GM12878 (cell line): ENCODE data around the gene CCN6.

ENCODE experiments used
- BACH1 ChIP-seq: fragments of 450-650 bp; IDR thresholded peaks from 2 replicates; pipeline ENCODE4 v1.6.1; 2017; ENCODE audit warnings: mild to moderate bottlenecking, borderline replicate concordance
- CHD1 ChIP-seq: IDR thresholded peaks from 2 replicates; pipeline ENCODE4 v1.6.1; 2012; ENCODE audit warnings: low read depth, low read length, improper control_type of control experiment
- FOXK2 ChIP-seq: fragments of 450-650 bp; IDR thresholded peaks from 2 replicates; pipeline ENCODE4 v1.6.1; 2017; ENCODE audit warnings: mild to moderate bottlenecking, moderate library complexity
- POLR2A ChIP-seq: IDR thresholded peaks from 2 replicates; pipeline ENCODE4 v1.6.1; 2011; ENCODE audit warnings: low read depth, mild to moderate bottlenecking, low read length
- RFX5 ChIP-seq: IDR thresholded peaks from 2 replicates; pipeline ENCODE4 v1.6.1; 2011; ENCODE audit warnings: low read depth, low read length, improper control_type of control experiment
- SMC3 ChIP-seq: IDR thresholded peaks from 2 replicates; pipeline ENCODE4 v1.6.1; 2011; ENCODE audit warnings: low read length, improper control_type of control experiment, borderline replicate concordance
- SP1 ChIP-seq: IDR thresholded peaks from one replicate; pipeline ENCODE4 v1.6.1; 2011; ENCODE audit warnings: low read depth, low read length
- SREBF1 ChIP-seq: IDR thresholded peaks from 2 replicates; pipeline ENCODE4 v1.6.1; 2012; ENCODE audit warnings: mild to moderate bottlenecking, low read length
- TCF12 ChIP-seq: IDR thresholded peaks from 2 replicates; pipeline ENCODE4 v1.6.1; 2011; ENCODE audit warnings: low read depth, mild to moderate bottlenecking, low read length
- TF ChIP-seq, protein P1 (sequence below), 3 experiments: IDR thresholded peaks in 2 of 3; conservative IDR thresholded peaks in 1 of 3; 2 replicates each; pipeline ENCODE4 v1.5.1; 2011; ENCODE audit warnings: low read depth in 3 of 3, low read length in 3 of 3, mild to moderate bottlenecking in 3 of 3, control low read depth in 2 of 3, moderate library complexity in 2 of 3, inconsistent platforms in 1 of 3, mixed read lengths in 1 of 3; ENCODE audit not compliant: control insufficient read depth in 2 of 3, insufficient read depth in 1 of 3; ENCODE audit errors: extremely low read depth in 1 of 3
- TF ChIP-seq, protein P2 (sequence below): IDR thresholded peaks from 2 replicates; pipeline ENCODE4 v1.6.1; 2011; ENCODE audit warnings: borderline replicate concordance, low read depth, mild to moderate bottlenecking, moderate library complexity, mixed read lengths, low read length; ENCODE audit not compliant: insufficient read depth; ENCODE audit errors: extremely low read length

DNA sequence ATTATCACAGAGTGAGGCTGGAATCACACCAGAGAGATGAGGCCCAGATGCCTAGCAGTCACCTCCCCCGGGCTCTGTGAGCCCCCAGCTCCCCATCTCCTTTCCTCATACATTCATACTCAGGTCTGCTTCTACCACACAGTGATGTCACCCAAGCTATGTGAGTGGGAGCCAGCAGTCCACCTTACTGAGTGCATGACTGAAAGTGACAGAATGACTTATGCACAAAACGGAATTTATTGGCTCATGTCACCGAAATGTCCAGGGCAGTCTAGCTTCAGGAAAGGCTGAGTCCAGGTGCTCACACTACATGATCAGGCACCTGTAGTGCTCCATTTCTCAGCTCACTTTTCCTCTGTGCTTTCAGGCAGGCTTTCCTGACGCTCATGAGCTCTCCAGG is 36.7 kb upstream of the CCN6 start:
- TF ChIP-seq, protein P1, sequence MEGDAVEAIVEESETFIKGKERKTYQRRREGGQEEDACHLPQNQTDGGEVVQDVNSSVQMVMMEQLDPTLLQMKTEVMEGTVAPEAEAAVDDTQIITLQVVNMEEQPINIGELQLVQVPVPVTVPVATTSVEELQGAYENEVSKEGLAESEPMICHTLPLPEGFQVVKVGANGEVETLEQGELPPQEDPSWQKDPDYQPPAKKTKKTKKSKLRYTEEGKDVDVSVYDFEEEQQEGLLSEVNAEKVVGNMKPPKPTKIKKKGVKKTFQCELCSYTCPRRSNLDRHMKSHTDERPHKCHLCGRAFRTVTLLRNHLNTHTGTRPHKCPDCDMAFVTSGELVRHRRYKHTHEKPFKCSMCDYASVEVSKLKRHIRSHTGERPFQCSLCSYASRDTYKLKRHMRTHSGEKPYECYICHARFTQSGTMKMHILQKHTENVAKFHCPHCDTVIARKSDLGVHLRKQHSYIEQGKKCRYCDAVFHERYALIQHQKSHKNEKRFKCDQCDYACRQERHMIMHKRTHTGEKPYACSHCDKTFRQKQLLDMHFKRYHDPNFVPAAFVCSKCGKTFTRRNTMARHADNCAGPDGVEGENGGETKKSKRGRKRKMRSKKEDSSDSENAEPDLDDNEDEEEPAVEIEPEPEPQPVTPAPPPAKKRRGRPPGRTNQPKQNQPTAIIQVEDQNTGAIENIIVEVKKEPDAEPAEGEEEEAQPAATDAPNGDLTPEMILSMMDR (IDR thresholded peaks at IDR 0.05 in 2 of 3, conservative IDR thresholded peaks at IDR 0.05 in 1 of 3; ENCODE audit: control insufficient read depth in 2 of 3, extremely low read depth in 1 of 3, insufficient read depth in 1 of 3, low read depth in 3 of 3, low read length in 3 of 3): no peak
- TF ChIP-seq SMC3 (no peak), CHD1 (no peak), POLR2A (no peak), BACH1 (no peak), TCF12 (no peak), RFX5 (no peak), SREBF1 (no peak), SP1 (no peak), FOXK2 (no peak)
- TF ChIP-seq, protein P2, sequence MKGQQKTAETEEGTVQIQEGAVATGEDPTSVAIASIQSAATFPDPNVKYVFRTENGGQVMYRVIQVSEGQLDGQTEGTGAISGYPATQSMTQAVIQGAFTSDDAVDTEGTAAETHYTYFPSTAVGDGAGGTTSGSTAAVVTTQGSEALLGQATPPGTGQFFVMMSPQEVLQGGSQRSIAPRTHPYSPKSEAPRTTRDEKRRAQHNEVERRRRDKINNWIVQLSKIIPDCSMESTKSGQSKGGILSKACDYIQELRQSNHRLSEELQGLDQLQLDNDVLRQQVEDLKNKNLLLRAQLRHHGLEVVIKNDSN: no peak
